ENCODE data around the gene PEX6.
"Not testable (repeated sequence)": the region's sequence is repeated elsewhere in the genome, so short reads cannot be mapped to it uniquely, and the experiment has no call there.

The PEX6 gene

GRCh38 chr6:42942444-42942843, 36.5 kb downstream of the PEX6 start:
- no peak overlapping the region for H3K4me3 Mint-ChIP-seq
- H3K36me3 Mint-ChIP-seq (ENCODE audit: low read depth) = peaks cover 34% of the 10 kb centered on the region
- DNase-seq (ENCODE audit: low spot score) = no peak
- H3K27ac Mint-ChIP-seq = no peak overlapping the region
- H3K9me3 Mint-ChIP-seq = no peaks in the 10 kb centered on the region
- no peaks in the 10 kb centered on the region for H3K27me3 Mint-ChIP-seq (ENCODE audit: low read depth)
- no peaks in the 10 kb centered on the region for H3K4me1 Mint-ChIP-seq (ENCODE audit: low read depth)

- H3K9me3 Mint-ChIP-seq; H3K27ac Mint-ChIP-seq; H3K4me3 Mint-ChIP-seq; H3K4me1 Mint-ChIP-seq (ENCODE audit: low read depth); H3K27me3 Mint-ChIP-seq (ENCODE audit: low read depth); DNase-seq (ENCODE audit: low spot score): not testable (repeated sequence)
- H3K36me3 Mint-ChIP-seq (ENCODE audit: low read depth) = peaks cover 39% of the 10 kb centered on the region
These were observed 37.6 kb downstream of the PEX6 start for GRCh38 chr6:42941356-42941755.

GRCh38 chr6:42940493-42941045, 38.4 kb downstream of the PEX6 start:
- peaks cover 43% of the 10 kb centered on the region for H3K36me3 Mint-ChIP-seq (ENCODE audit: low read depth)
- H3K9me3 Mint-ChIP-seq = no peaks in the 10 kb centered on the region
- no peak for DNase-seq (ENCODE audit: low spot score)
- H3K27ac Mint-ChIP-seq = no peak overlapping the region
- H3K4me3 Mint-ChIP-seq = no peak overlapping the region
- H3K27me3 Mint-ChIP-seq (ENCODE audit: low read depth) = no peaks in the 10 kb centered on the region
- H3K4me1 Mint-ChIP-seq (ENCODE audit: low read depth) = no peaks in the 10 kb centered on the region

- Mint-ChIP-seq H3K27me3 (ENCODE audit: low read depth) (no peaks in the 10 kb centered on the region), H3K36me3 (ENCODE audit: low read depth) (peaks cover 46% of the 10 kb centered on the region), H3K4me1 (ENCODE audit: low read depth) (no peaks in the 10 kb centered on the region), H3K9me3 (no peaks in the 10 kb centered on the region), H3K27ac (no peak overlapping the region), H3K4me3 (no peak overlapping the region)
- DNase-seq (ENCODE audit: low spot score) = no peak
These were observed 39.2 kb downstream of the PEX6 start for GRCh38 chr6:42939810-42940167.

DNA sequence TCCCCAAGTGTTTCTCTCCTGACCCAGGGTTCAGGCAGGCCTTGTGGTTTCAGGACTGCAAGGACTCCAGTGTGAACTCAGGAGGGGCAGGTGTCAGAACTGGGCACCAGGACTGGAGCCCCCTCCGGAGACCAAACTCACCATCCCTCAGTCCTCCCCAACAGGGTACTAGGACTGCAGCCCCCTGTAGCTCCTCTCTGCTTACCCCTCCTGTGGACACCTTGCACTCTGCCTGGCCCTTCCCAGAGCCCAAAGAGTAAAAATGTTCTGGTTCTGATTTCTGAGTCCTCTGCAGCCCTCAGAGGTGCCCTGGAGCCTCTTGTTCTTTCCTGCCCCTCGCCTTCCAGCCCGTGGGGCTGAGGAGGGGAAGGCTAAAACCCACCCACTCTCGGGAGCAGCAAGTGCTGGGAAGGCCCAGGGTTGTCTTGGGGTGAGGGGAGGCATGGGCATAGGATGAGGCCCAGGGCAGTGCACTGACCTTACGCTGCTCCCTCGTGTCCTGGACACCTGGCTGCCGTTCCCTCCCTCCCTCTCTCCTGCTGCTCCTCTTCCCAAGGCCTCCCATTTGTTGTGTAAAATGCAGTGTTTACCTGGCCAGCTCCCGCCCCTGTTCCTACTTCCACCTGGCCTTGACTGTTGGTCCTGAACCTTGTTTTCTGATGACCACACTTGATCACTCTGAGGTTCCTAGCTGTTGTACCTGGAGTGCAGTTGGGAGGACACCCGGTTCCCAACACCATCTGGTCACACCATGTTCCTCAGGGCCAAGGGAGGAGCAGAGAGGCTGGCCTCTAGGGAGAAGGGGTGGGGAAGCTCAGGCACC, 39.8 kb downstream of the PEX6 start:
- H3K4me3 Mint-ChIP-seq = no peak overlapping the region
- H3K27me3 Mint-ChIP-seq (ENCODE audit: low read depth) = no peaks in the 10 kb centered on the region
- H3K9me3 Mint-ChIP-seq = no peaks in the 10 kb centered on the region
- H3K4me1 Mint-ChIP-seq (ENCODE audit: low read depth) = no peaks in the 10 kb centered on the region
- no peak for DNase-seq (ENCODE audit: low spot score)
- H3K36me3 Mint-ChIP-seq (ENCODE audit: low read depth) = peaks cover 49% of the 10 kb centered on the region
- H3K27ac Mint-ChIP-seq = peak overlapping the region; percentile 60

- H3K36me3 Mint-ChIP-seq (ENCODE audit: low read depth) = peaks cover 47% of the 10 kb centered on the region
- no peak for DNase-seq (ENCODE audit: low spot score)
- H3K4me3 Mint-ChIP-seq = no peak overlapping the region
- no peak overlapping the region for H3K27ac Mint-ChIP-seq
- no peaks in the 10 kb centered on the region for H3K27me3 Mint-ChIP-seq (ENCODE audit: low read depth)
- H3K4me1 Mint-ChIP-seq (ENCODE audit: low read depth) = peaks cover under 1% of the 10 kb centered on the region
- no peaks in the 10 kb centered on the region for H3K9me3 Mint-ChIP-seq
These were observed 40.6 kb downstream of the PEX6 start for GRCh38 chr6:42938428-42938796.

- no peak for DNase-seq (ENCODE audit: low spot score)
- Mint-ChIP-seq H3K9me3 (no peaks in the 10 kb centered on the region), H3K27ac (peak overlapping the region; percentile 3), H3K4me1 (ENCODE audit: low read depth) (peaks cover 7% of the 10 kb centered on the region), H3K27me3 (ENCODE audit: low read depth) (no peaks in the 10 kb centered on the region), H3K36me3 (ENCODE audit: low read depth) (peaks cover 51% of the 10 kb centered on the region), H3K4me3 (no peak overlapping the region)
These were observed 41.2 kb downstream of the PEX6 start for GRCh38 chr6:42937548-42938427.

GRCh38 chr6:42936398-42936797, 42.6 kb downstream of the PEX6 start:
- no peaks in the 10 kb centered on the region for H3K9me3 Mint-ChIP-seq
- H3K36me3 Mint-ChIP-seq (ENCODE audit: low read depth) = peaks cover 56% of the 10 kb centered on the region
- no peak overlapping the region for H3K4me3 Mint-ChIP-seq
- H3K4me1 Mint-ChIP-seq (ENCODE audit: low read depth) = peaks cover 18% of the 10 kb centered on the region
- H3K27me3 Mint-ChIP-seq (ENCODE audit: low read depth) = no peaks in the 10 kb centered on the region
- no peak overlapping the region for H3K27ac Mint-ChIP-seq
- DNase-seq (ENCODE audit: low spot score) = no peak

GRCh38 chr6:42935322-42935721, 43.7 kb downstream of the PEX6 start:
- DNase-seq (ENCODE audit: low spot score) = no peak
- peaks cover 55% of the 10 kb centered on the region for H3K36me3 Mint-ChIP-seq (ENCODE audit: low read depth)
- H3K4me3 Mint-ChIP-seq = no peak overlapping the region
- H3K4me1 Mint-ChIP-seq (ENCODE audit: low read depth) = peaks cover 25% of the 10 kb centered on the region
- no peaks in the 10 kb centered on the region for H3K9me3 Mint-ChIP-seq
- H3K27me3 Mint-ChIP-seq (ENCODE audit: low read depth) = no peaks in the 10 kb centered on the region
- H3K27ac Mint-ChIP-seq = no peak overlapping the region

DNA sequence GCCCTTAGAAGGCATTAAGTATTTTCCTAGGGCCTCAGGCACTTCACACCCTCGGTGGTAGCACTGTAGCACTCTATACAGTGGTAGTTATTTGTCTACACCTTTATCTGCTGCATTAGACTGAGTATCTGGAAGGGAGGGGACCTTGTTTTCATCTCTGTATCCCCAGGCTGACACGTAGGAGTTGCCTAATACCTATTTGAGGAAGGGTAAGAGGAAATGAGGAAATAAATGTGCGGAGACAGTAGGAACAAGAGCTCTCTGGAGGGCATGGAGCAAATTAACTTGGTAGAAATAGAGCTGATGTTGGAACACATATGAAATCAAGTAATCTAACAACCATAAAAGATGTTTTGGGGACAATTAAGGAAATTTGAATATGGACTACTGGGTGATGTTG, 45.8 kb downstream of the PEX6 start:
- H3K27ac Mint-ChIP-seq = no peak overlapping the region
- DNase-seq (ENCODE audit: low spot score) = no peak

DNA sequence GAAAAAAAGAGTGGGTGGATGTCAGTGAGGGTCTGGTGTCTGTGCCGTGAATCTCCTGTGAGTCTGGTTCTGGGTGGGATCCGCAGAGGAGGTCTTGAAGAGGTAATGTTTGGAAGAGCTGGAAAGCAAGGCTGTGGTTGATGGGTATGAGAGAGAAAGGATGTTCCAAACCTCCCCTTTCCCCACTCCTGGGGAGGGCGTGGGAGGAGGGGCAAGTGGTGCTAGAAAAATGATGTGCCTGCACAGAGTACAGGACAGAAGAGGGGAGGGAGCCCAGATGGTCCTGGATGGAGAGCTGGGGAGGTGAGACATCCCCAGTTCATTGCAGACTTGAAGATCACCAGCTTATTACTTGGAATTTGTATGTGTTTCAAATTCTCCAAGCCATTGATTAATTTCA, 46.6 kb downstream of the PEX6 start:
- DNase-seq (ENCODE audit: low spot score) = no peak
- peaks cover 35% of the 10 kb centered on the region for H3K4me1 Mint-ChIP-seq (ENCODE audit: low read depth)
- H3K4me3 Mint-ChIP-seq = peak overlapping the region; percentile 14
- H3K36me3 Mint-ChIP-seq (ENCODE audit: low read depth) = peaks cover 44% of the 10 kb centered on the region
- H3K27me3 Mint-ChIP-seq (ENCODE audit: low read depth) = no peaks in the 10 kb centered on the region
- H3K9me3 Mint-ChIP-seq = no peaks in the 10 kb centered on the region
- no peak overlapping the region for H3K27ac Mint-ChIP-seq

More for the DNA sequence above, 45.8 kb downstream of the PEX6 start:
- Mint-ChIP-seq H3K27me3 (ENCODE audit: low read depth) (no peaks in the 10 kb centered on the region), H3K9me3 (no peaks in the 10 kb centered on the region), H3K4me3 (peak overlapping the region; percentile 14), H3K4me1 (ENCODE audit: low read depth) (peaks cover 35% of the 10 kb centered on the region), H3K36me3 (ENCODE audit: low read depth) (peaks cover 52% of the 10 kb centered on the region)

GRCh38 chr6:42929821-42930360, 49.1 kb downstream of the PEX6 start:
- Mint-ChIP-seq H3K27ac (peak overlapping the region; percentile 99), H3K36me3 (ENCODE audit: low read depth) (peaks cover 29% of the 10 kb centered on the region), H3K4me3 (peak overlapping the region; percentile 98), H3K9me3 (no peaks in the 10 kb centered on the region), H3K27me3 (ENCODE audit: low read depth) (no peaks in the 10 kb centered on the region), H3K4me1 (ENCODE audit: low read depth) (peaks cover 35% of the 10 kb centered on the region)
- DNase-seq (ENCODE audit: low spot score) = peak; percentile 70

GRCh38 chr6:42928986-42929820, 49.8 kb downstream of the PEX6 start, which contains the start of gene CNPY3:
Gene CNPY3, plus strand, starts transcription at chr6:42929480. Its CDS starts 91 bp downstream, at chr6:42929571.
- no peaks in the 10 kb centered on the region for H3K27me3 Mint-ChIP-seq (ENCODE audit: low read depth)
- H3K4me1 Mint-ChIP-seq (ENCODE audit: low read depth) = peaks cover 35% of the 10 kb centered on the region
- no peaks in the 10 kb centered on the region for H3K9me3 Mint-ChIP-seq
- peaks cover 26% of the 10 kb centered on the region for H3K36me3 Mint-ChIP-seq (ENCODE audit: low read depth)
- H3K4me3 Mint-ChIP-seq = peak within 1 kb of the TSS; percentile 98
- H3K27ac Mint-ChIP-seq = peak within 1 kb of the TSS; percentile 99
- DNase-seq (ENCODE audit: low spot score) = peak; percentile 96
